Measurements from ENCODE around the gene THRAP3.

DNA sequence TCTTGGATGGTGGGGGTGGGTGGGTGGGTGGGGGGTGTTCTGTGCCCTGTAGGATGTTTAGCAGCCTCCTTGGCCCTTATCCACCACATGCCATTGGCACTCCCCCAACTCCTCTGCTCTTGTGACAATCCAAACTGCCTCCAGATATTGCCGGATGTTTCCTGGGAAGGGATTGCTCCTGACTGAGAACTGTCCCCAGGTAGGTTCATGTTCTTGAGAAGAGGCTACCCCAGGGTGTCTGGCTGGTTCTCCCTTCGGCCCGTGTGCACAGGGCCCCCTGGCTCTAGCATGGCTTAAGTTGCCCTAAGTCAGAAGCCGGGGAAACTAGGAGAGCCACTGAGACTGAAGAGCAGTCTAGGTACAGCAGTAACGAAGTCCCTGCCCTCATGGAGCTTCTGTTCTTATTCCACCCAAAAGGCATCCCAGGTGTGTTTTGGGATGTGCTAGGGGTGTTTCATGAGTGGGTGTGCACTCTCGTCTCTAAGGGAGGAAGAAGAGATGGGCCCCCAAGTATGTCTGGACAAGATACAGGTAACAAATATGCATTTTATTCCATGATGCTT is 19.8 kb upstream of the THRAP3 start:
- TF ChIP-seq TAF1 (IDR thresholded peaks at IDR 0.05; ENCODE audit: low read depth, low read length) (no peak), POLR2A (IDR thresholded peaks at IDR 0.05; ENCODE audit: low read depth, low read length) (no peak), POLR2AphosphoS5 (IDR thresholded peaks at IDR 0.05; ENCODE audit: low read depth, low read length) (no peak)

All from GM12891 (cell line).